ENCODE data around the gene MTHFR. TPM values are rescaled to one million over a fixed set of nuclear protein-coding genes. Genes with fewer than 3 reads are reported as not detected.

Gene MTHFR
- polyA plus RNA-seq, 1 of the 3 experiments (the other 2 are of a cell fraction), result 5.3 TPM

GRCh38 chr1:11835441-11836225 lies 29.9 kb upstream of the MTHFR start:
- H3K4me2 ChIP-seq, result no peak overlapping the region
- peaks cover 0 to under 1% of the 10 kb centered on the region in 2 experiments; a peak in 2 of 4 replicates for H3K4me1 ChIP-seq (ENCODE audit: control insufficient read depth in 1 of 2, insufficient read depth in 2 of 2, low read depth in 1 of 2, low read length in 1 of 2)
- no peak overlapping the region for H2AFZ ChIP-seq (ENCODE audit: low read depth)
- ChIA-PET CTCF (interaction anchor here (1.2 to 15.4 kb wide), 3 partner anchors 29 to 132 kb away, joined by 3 to 316 read pairs (median 7); partner anchors contain the start of genes CLCN6 and MTHFR), POLR2A (interaction anchor here (1.7 kb wide), 1 partner anchor 72 kb away, joined by 6 read pairs; no protein-coding TSS in a partner anchor)
- no peaks in the 10 kb centered on the region for H3K9me2 ChIP-seq
- no peaks in the 10 kb centered on the region for H3K27me3 ChIP-seq (ENCODE audit: insufficient read depth)
- H3K36me3 ChIP-seq (replicated peaks in 1 of 2; ENCODE audit: control insufficient read depth in 1 of 2, insufficient read depth in 2 of 2, low read length in 1 of 2), result peaks cover 35 to 80% of the 10 kb centered on the region in 2 experiments
- no peaks in the 10 kb centered on the region for H3K79me2 ChIP-seq (ENCODE audit: insufficient read depth)
- WGBS (ENCODE audit: low lambda C conversion rate), result 96% methylated on average over 27 of the region's 28 CpGs
- TF ChIP-seq IRF3 (IDR thresholded peaks at IDR 0.05; ENCODE audit: low read depth, low read length) (no peak), SIN3A (IDR thresholded peaks at IDR 0.05; ENCODE audit: borderline replicate concordance, low read depth, low read length) (no peak), GATA2 (CRISPR knock-in tag; IDR thresholded peaks at IDR 0.05) (no peak), TAF1 (IDR thresholded peaks at IDR 0.05; ENCODE audit: borderline replicate concordance, low read depth, low read length) (no peak), TCF12 (IDR thresholded peaks at IDR 0.05) (no peak), EP300 (IDR thresholded peaks at IDR 0.05; ENCODE audit: borderline replicate concordance in 1 of 2, low read depth in 1 of 2, low read length in 1 of 2) (no peak), CHD2 (IDR thresholded peaks at IDR 0.05; ENCODE audit: low read length, partially characterized antibody) (no peak), USF1 (IDR thresholded peaks at IDR 0.05; ENCODE audit: borderline replicate concordance, low read depth) (no peak), NRF1 (IDR thresholded peaks at IDR 0.05; ENCODE audit: low read depth, low read length) (no peak), SMC3 (IDR thresholded peaks at IDR 0.05; ENCODE audit: low read depth, low read length) (no peak), REST (IDR thresholded peaks at IDR 0.05; ENCODE audit: low read depth, low read length) (no peak), PBX3 (IDR thresholded peaks at IDR 0.05) (no peak), JUND (IDR thresholded peaks at IDR 0.05) (no peak), RFX5 (IDR thresholded peaks at IDR 0.05; ENCODE audit: low read length) (no peak), TEAD4 (IDR thresholded peaks at IDR 0.05; ENCODE audit: borderline replicate concordance, insufficient read depth) (no peak), ZBTB33 (IDR thresholded peaks at IDR 0.05; ENCODE audit: borderline replicate concordance, low read depth) (no peak), FOXJ3 (CRISPR knock-in tag; IDR thresholded peaks at IDR 0.05) (no peak), USF2 (IDR thresholded peaks at IDR 0.05; ENCODE audit: borderline replicate concordance, low read depth, low read length) (no peak), ELF1 (IDR thresholded peaks at IDR 0.05) (no peak), RAD21 (IDR thresholded peaks at IDR 0.05; ENCODE audit: low read length) (no peak)
- H3K9ac ChIP-seq, result no peak overlapping the region
- no peak overlapping the region for H3K27ac ChIP-seq (ENCODE audit: low read depth in 2 of 2, low read length in 1 of 2)
- DNase-seq, result no peak
- no peak overlapping the region for H3K4me3 ChIP-seq (ENCODE audit: low read depth in 2 of 2, low read length in 1 of 2)
- peaks cover 4% of the 10 kb centered on the region; the same call in 1 of the 2 replicates for H4K20me1 ChIP-seq (ENCODE audit: insufficient read depth)
- no peaks in the 10 kb centered on the region for H3F3A ChIP-seq (replicated peaks; ENCODE audit: insufficient read depth)
- H3K9me3 ChIP-seq, result no peaks in the 10 kb centered on the region

All from SK-N-SH (cell line).